HepG2 (cell line): ENCODE data around the gene PIEZO1. TPM values are rescaled to one million over a fixed set of nuclear protein-coding genes. Genes with fewer than 3 reads are reported as not detected.

Experiments
- ARID3A ChIP-seq: IDR thresholded peaks from 2 replicates; pipeline ENCODE4 v1.6.1; 2012; ENCODE audit warnings: low read depth, low read length, improper control_type of control experiment
- FLYWCH1 ChIP-seq: sonication (generic); formaldehyde crosslinking; IDR thresholded peaks from 2 replicates; pipeline ENCODE4 v1.8.1; 2023; ENCODE audit warnings: mild to moderate bottlenecking, missing genetic modification reagents
- GABPB1 ChIP-seq: IDR thresholded peaks from 2 replicates; pipeline ENCODE4 v1.6.1; 2016; ENCODE audit warnings: mild to moderate bottlenecking, missing genetic modification reagents, moderate library complexity, missing compliant biosample characterization
- HIC2 ChIP-seq: sonication (generic); formaldehyde crosslinking; IDR thresholded peaks from 2 replicates; pipeline ENCODE4 v1.9.0; 2022; ENCODE audit warnings: low read depth, missing genetic modification reagents
- HNRNPK ChIP-seq: fragments of 200-400 bp; formaldehyde crosslinking; IDR thresholded peaks from 2 replicates; pipeline ENCODE4 v1.6.1; 2018; ENCODE audit warnings: low read length, low read depth, moderate library complexity, mild to moderate bottlenecking; ENCODE audit not compliant: poor library complexity, severe bottlenecking
- MTA1 ChIP-seq: sonication (generic); formaldehyde crosslinking; IDR thresholded peaks from 2 replicates; pipeline ENCODE4 v1.4.0; 2020; ENCODE audit warnings: missing genetic modification reagents, mild to moderate bottlenecking, borderline replicate concordance
- PATZ1 ChIP-seq: sonication (generic); formaldehyde crosslinking; IDR thresholded peaks from 2 replicates; pipeline ENCODE4 v1.4.0; 2020; ENCODE audit warnings: missing genetic modification reagents
- POGK ChIP-seq: sonication (generic); formaldehyde crosslinking; conservative IDR thresholded peaks from 2 replicates; pipeline ENCODE4 v1.8.0; 2022; ENCODE audit warnings: mild to moderate bottlenecking, moderate library complexity, missing genetic modification reagents
- RXRA ChIP-seq: sonication (generic); formaldehyde crosslinking; IDR thresholded peaks from 2 replicates; pipeline ENCODE4 v1.5.1; 2020; ENCODE audit warnings: missing genetic modification reagents
- UBTF ChIP-seq: sonication (generic); formaldehyde crosslinking; IDR thresholded peaks from 2 replicates; pipeline ENCODE4 v1.4.0; 2020; ENCODE audit warnings: mild to moderate bottlenecking, missing genetic modification reagents
- ZBTB7A ChIP-seq: sonication (generic); formaldehyde crosslinking; IDR thresholded peaks from 2 replicates; pipeline ENCODE4 v1.8.0; 2022; ENCODE audit warnings: mild to moderate bottlenecking, missing genetic modification reagents
- ZBTB7B ChIP-seq: sonication (generic); formaldehyde crosslinking; IDR thresholded peaks from 2 replicates; pipeline ENCODE4 v1.4.0; 2020; ENCODE audit warnings: missing genetic modification reagents
- ZNF225 ChIP-seq: sonication (generic); formaldehyde crosslinking; IDR thresholded peaks from 2 replicates; pipeline ENCODE4 v1.4.0; 2020; ENCODE audit warnings: mild to moderate bottlenecking, missing genetic modification reagents
- ZNF484 ChIP-seq: sonication (generic); formaldehyde crosslinking; IDR thresholded peaks from 2 replicates; pipeline ENCODE4 v1.5.1; 2020; ENCODE audit warnings: mild to moderate bottlenecking, low read depth, missing genetic modification reagents, borderline replicate concordance
- ZNF556 ChIP-seq: sonication (generic); formaldehyde crosslinking; IDR thresholded peaks from 2 replicates; pipeline ENCODE4 v1.4.0; 2020; ENCODE audit warnings: mild to moderate bottlenecking, missing genetic modification reagents, borderline replicate concordance
- ZNF672 ChIP-seq: sonication (generic); formaldehyde crosslinking; IDR thresholded peaks from 2 replicates; pipeline ENCODE4 v1.8.1; 2022; ENCODE audit warnings: missing genetic modification reagents
- ZNF7 ChIP-seq: IDR thresholded peaks from 2 replicates; pipeline ENCODE4 v1.6.1; 2016; ENCODE audit warnings: missing biosample characterization, missing genetic modification reagents
- polyA plus RNA-seq, 8 experiments: library from polyadenylated mRNA; depleted of rRNA in 3 of 8; stranded (reverse) in 7 of 8; unstranded in 1 of 8; fragments of >200 nt; fragmentation: Illumina TruSeq in 4 of 8; extraction: Trizol in 4 of 8; gene quantifications; 2 replicates each; pipeline versions ENCODE4 v1.2.1 to v1.2.3, GENCODE V29; 2011 to 2016; ENCODE audit warnings: low read depth in 4 of 8, missing spikeins in 1 of 8, mixed read lengths in 1 of 8; ENCODE audit not compliant: insufficient read depth in 1 of 8
- total RNA-seq, 5 experiments: library from RNA; depleted of rRNA; stranded (reverse); fragments of >200 nt; fragmentation: Illumina TruSeq; extraction: Trizol; gene quantifications; 2 replicates each; pipeline ENCODE4 v1.2.3, GENCODE V29; 2016; ENCODE audit warnings: low read depth in 1 of 5

The PIEZO1 gene
- total and polyA plus RNA-seq, 2 of the 13 experiments (the other 11 are each of a cell fraction or from before 2014, with no cell fraction given), result 67.9 to 85.0 TPM

GRCh38 chr16:88685156-88686061 lies 99.6 kb downstream of the PIEZO1 start (continued):
- TF ChIP-seq UBTF (CRISPR knock-in tag) (peak; percentile 57; the same call in 1 of the 2 replicates), RXRA (CRISPR knock-in tag) (0 out of 2 replicates have a peak, but pooled peaks have one; percentile 28), ZNF484 (0 out of 2 replicates have a peak, but pooled peaks have one; percentile 39), ZNF225 (CRISPR knock-in tag) (peak; percentile 40; the same call in 1 of the 2 replicates), PATZ1 (CRISPR knock-in tag) (peak; percentile 66), ZBTB7B (CRISPR knock-in tag) (0 out of 2 replicates have a peak, but pooled peaks have one; percentile 59), HIC2 (CRISPR knock-in tag) (peak; percentile 33; the same call in 1 of the 2 replicates), MTA1 (CRISPR knock-in tag) (peak; percentile 40; the same call in 1 of the 2 replicates), GABPB1 (CRISPR knock-in tag) (peak; percentile 54; the same call in 1 of the 2 replicates), ZNF7 (CRISPR knock-in tag) (no peak), HNRNPK (peak; percentile 11), ZBTB7A (CRISPR knock-in tag) (peak; percentile 22; the same call in 1 of the 2 replicates), POGK (0 out of 2 replicates have a peak, but pooled peaks have one; percentile 1), FLYWCH1 (CRISPR knock-in tag) (0 out of 2 replicates have a peak, but pooled peaks have one; percentile 50), ZNF556 (CRISPR knock-in tag) (peak; percentile 38; the same call in 1 of the 2 replicates), ZNF672 (CRISPR knock-in tag) (no peak), ARID3A (no peak)
